NK-92 (cell line): ENCODE results near the gene EEFSEC.

ENCODE experiments used
- DNase-seq: peaks from one replicate; lab custom pipeline; 2025; ENCODE audit not compliant: unreplicated experiment; lab: John Stamatoyannopoulos, UW

EEFSEC gene

DNA sequence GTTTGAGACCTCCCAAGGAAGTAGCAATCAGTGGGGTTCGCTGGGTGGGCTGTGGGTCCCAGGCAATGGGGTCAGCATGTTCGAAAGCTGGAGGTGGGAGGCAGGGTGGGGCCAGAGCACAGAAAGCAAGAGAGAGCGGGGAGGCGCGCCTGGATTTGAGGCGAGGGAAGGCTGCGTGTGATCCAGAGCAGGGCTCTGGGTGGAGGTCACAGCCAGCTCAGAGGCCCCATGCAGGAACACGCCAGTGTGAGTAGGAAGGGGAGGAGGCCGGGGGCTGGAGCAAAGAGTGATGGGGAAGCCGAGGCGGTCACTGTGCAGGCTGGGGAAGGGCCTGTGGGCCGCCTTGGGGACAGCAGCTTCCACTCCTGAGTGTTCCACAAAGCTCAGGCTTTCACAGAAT is 304.7 kb downstream of the EEFSEC start:
- DNase-seq: no peak
